Measurements from ENCODE around the gene VIPAS39. TPM values are rescaled to one million over a fixed set of nuclear protein-coding genes. Genes with fewer than 3 reads are reported as not detected.

VIPAS39 gene
- total and polyA plus RNA-seq, 2 of the 4 experiments (the other 2 are of a cell fraction): 19.0 to 43.0 TPM

- no peak for TF ChIP-seq MAZ (IDR thresholded peaks at IDR 0.05; ENCODE audit: borderline replicate concordance, low read depth, low read length)
- no peak for TF ChIP-seq MAFK (IDR thresholded peaks at IDR 0.05; ENCODE audit: low read depth, low read length)
- TF ChIP-seq, protein P1, sequence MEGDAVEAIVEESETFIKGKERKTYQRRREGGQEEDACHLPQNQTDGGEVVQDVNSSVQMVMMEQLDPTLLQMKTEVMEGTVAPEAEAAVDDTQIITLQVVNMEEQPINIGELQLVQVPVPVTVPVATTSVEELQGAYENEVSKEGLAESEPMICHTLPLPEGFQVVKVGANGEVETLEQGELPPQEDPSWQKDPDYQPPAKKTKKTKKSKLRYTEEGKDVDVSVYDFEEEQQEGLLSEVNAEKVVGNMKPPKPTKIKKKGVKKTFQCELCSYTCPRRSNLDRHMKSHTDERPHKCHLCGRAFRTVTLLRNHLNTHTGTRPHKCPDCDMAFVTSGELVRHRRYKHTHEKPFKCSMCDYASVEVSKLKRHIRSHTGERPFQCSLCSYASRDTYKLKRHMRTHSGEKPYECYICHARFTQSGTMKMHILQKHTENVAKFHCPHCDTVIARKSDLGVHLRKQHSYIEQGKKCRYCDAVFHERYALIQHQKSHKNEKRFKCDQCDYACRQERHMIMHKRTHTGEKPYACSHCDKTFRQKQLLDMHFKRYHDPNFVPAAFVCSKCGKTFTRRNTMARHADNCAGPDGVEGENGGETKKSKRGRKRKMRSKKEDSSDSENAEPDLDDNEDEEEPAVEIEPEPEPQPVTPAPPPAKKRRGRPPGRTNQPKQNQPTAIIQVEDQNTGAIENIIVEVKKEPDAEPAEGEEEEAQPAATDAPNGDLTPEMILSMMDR (conservative IDR thresholded peaks at IDR 0.05; ENCODE audit: low read depth, low read length): no peak
These were observed 47.6 kb upstream of the VIPAS39 start (continued) for GRCh38 chr14:77505031-77505430.

GRCh38 chr14:77503138-77503537, 45.7 kb upstream of the VIPAS39 start:
- BruUV-seq (replicated peaks): no TSS peak
- Histone ChIP-seq H2AK9ac (replicated peaks; ENCODE audit: low read depth, low read length, poor library complexity) (no peak overlapping the region), H3K36me3 (ENCODE audit: control insufficient read depth, insufficient read depth, low read length) (peaks cover 2% of the 10 kb centered on the region; the same call in 1 of the 2 replicates), H3K23ac (ENCODE audit: low read depth, low read length) (no peak overlapping the region), H3K79me1 (ENCODE audit: low read depth in 1 of 2, low read length in 2 of 2) (no peaks in the 10 kb centered on the region; a peak in 1 of 4 replicates), H4K5ac (ENCODE audit: low read depth, low read length) (no peak overlapping the region), H4K8ac (ENCODE audit: low read depth in 2 of 2, low read length in 2 of 2) (no peak overlapping the region), H4K20me1 (ENCODE audit: insufficient read depth, low read length) (no peaks in the 10 kb centered on the region), H2BK20ac (ENCODE audit: low read depth, low read length) (no peak overlapping the region), H3K9me3 (ENCODE audit: control insufficient read depth, insufficient read depth, low read length) (no peaks in the 10 kb centered on the region), H2BK15ac (ENCODE audit: low read depth, low read length) (no peak overlapping the region), H3K4me1 (ENCODE audit: control insufficient read depth, insufficient read depth, low read length) (peaks cover under 1% of the 10 kb centered on the region), H3K14ac (replicated peaks; ENCODE audit: low read depth, low read length) (no peak overlapping the region), H3K27me3 (ENCODE audit: control insufficient read depth, insufficient read depth, low read length) (peaks cover 20% of the 10 kb centered on the region), H2BK5ac (ENCODE audit: low read depth, low read length, poor library complexity, severe bottlenecking) (no peak overlapping the region), H3K4ac (ENCODE audit: low read depth, low read length) (no peak overlapping the region), H3K9ac (ENCODE audit: low read depth, low read length) (no peak overlapping the region), H2AK5ac (ENCODE audit: low read depth, low read length) (no peak overlapping the region), H2BK120ac (ENCODE audit: low read depth, low read length) (no peak overlapping the region), H3K18ac (ENCODE audit: low read depth, low read length) (no peak overlapping the region), H3K27ac (ENCODE audit: insufficient read depth, low read length) (no peak overlapping the region), H2AFZ (replicated peaks; ENCODE audit: low read length, poor library complexity) (no peak overlapping the region), H3K56ac (ENCODE audit: extremely low read depth, insufficient read depth, low read length) (no peak overlapping the region), H3K9me1 (ENCODE audit: insufficient read depth, low read length) (no peaks in the 10 kb centered on the region), H3K4me3 (ENCODE audit: insufficient read depth, low read depth, low read length) (no peak overlapping the region), H3K4me2 (ENCODE audit: low read depth, low read length) (no peak overlapping the region), H4K91ac (ENCODE audit: insufficient read depth, low read depth, low read length) (no peak overlapping the region)
- no peak for ATAC-seq (ENCODE audit: low read depth)
- CTCF ChIA-PET: no interaction called here
- POLR2A ChIA-PET (ENCODE audit: unreplicated experiment): no interaction called here
- intact Hi-C loops (cut with micrococcal nuclease): no loop called here
- in situ Hi-C loops (cut with MboI; ENCODE audit: low sequenced_read_pairs): no loop called here
- DNase-seq: no peak
- dilution Hi-C loops (cut with HindIII; ENCODE audit: low sequenced_read_pairs, unreplicated experiment): no loop called here
- WGBS, 2 experiments (ENCODE audit: extremely low coverage in 2 of 2, insufficient read length in 1 of 2): no CpG with 5 or more reads among the region's 5 CpGs
- TF ChIP-seq, protein P1 (conservative IDR thresholded peaks at IDR 0.05; ENCODE audit: low read depth, low read length): no peak
- TF ChIP-seq SMC3 (IDR thresholded peaks at IDR 0.05; ENCODE audit: low read depth, low read length) (no peak), USF2 (IDR thresholded peaks at IDR 0.05; ENCODE audit: low read depth, low read length) (no peak), RCOR1 (IDR thresholded peaks at IDR 0.05; ENCODE audit: insufficient replicate concordance, low read length) (no peak), RFX5 (IDR thresholded peaks at IDR 0.05; ENCODE audit: low read depth, low read length) (no peak), FOS (IDR thresholded peaks at IDR 0.05; ENCODE audit: low read depth, low read length) (no peak), CHD1 (IDR thresholded peaks at IDR 0.05; ENCODE audit: low read depth, low read length) (no peak), MAZ (IDR thresholded peaks at IDR 0.05; ENCODE audit: borderline replicate concordance, low read depth, low read length) (no peak), RAD21 (IDR thresholded peaks at IDR 0.05; ENCODE audit: low read length) (no peak), CEBPB (IDR thresholded peaks at IDR 0.05; ENCODE audit: low read depth, low read length) (no peak), NFE2L2 (IDR thresholded peaks at IDR 0.05; ENCODE audit: low read depth, low read length) (no peak)
